Osteoblast (primary cell): ENCODE measurements around the gene IL20RA. TPM values are rescaled to one million over a fixed set of nuclear protein-coding genes. Genes with fewer than 3 reads are reported as not detected.

ENCODE experiments used
- DNase-seq: peaks from one replicate; pipeline ENCODE4 v3.0.0; 2011; ENCODE audit warnings: low spot score, mixed read lengths; ENCODE audit not compliant: insufficient read length; ENCODE audit errors: missing footprints
- H2AFZ ChIP-seq: 2 replicates; pipeline ENCODE4 v1.6.0; 2011; ENCODE audit warnings: mild to moderate bottlenecking, low read length
- H3K27ac ChIP-seq: 2 replicates; pipeline ENCODE4 v1.5.1; 2011; ENCODE audit warnings: mild to moderate bottlenecking, low read depth, low read length, moderate library complexity
- H3K27me3 ChIP-seq: 2 replicates; pipeline ENCODE4 v1.6.0; 2012; ENCODE audit warnings: mild to moderate bottlenecking, control low read depth, inconsistent platforms, low read length, moderate library complexity; ENCODE audit not compliant: insufficient read depth
- H3K36me3 ChIP-seq: 2 replicates; pipeline ENCODE4 v1.5.1; 2011; ENCODE audit warnings: mild to moderate bottlenecking, low read length, control low read depth, moderate library complexity; ENCODE audit not compliant: insufficient read depth
- H3K4me1 ChIP-seq: 2 replicates; pipeline ENCODE4 v1.5.1; 2011; ENCODE audit warnings: mild to moderate bottlenecking, low read length, control low read depth, moderate library complexity; ENCODE audit not compliant: insufficient read depth
- H3K4me2 ChIP-seq: 2 replicates; pipeline ENCODE4 v1.6.0; 2011; ENCODE audit warnings: mild to moderate bottlenecking, low read length; ENCODE audit not compliant: insufficient read depth
- H3K4me3 ChIP-seq: fragments of 200-600 bp; sonication (generic); 3 replicates; pipeline ENCODE4 v1.5.1; 2012; ENCODE audit warnings: mild to moderate bottlenecking, low read length, inconsistent platforms; ENCODE audit not compliant: insufficient read depth
- H3K79me2 ChIP-seq: 2 replicates; pipeline ENCODE4 v1.6.0; 2012; ENCODE audit warnings: mild to moderate bottlenecking, low read length, control low read depth, inconsistent platforms; ENCODE audit not compliant: insufficient read depth
- H3K9me3 ChIP-seq: 2 replicates; pipeline ENCODE4 v1.5.1; 2011; ENCODE audit warnings: low read depth, low read length, control low read depth
- H4K20me1 ChIP-seq: 2 replicates; pipeline ENCODE4 v1.6.0; 2012; ENCODE audit warnings: mild to moderate bottlenecking, low read length, control low read depth; ENCODE audit not compliant: insufficient read depth
- CTCF ChIP-seq: IDR thresholded peaks from 2 replicates; pipeline ENCODE4 v1.5.1; 2011; ENCODE audit warnings: mild to moderate bottlenecking, low read depth, low read length, moderate library complexity; ENCODE audit errors: extremely low read depth
- total RNA-seq: library from RNA; depleted of rRNA; stranded (reverse); fragments of >200 nt; gene quantifications from 2 replicates; pipeline ENCODE4 v1.2.3, GENCODE V29; 2012

Gene IL20RA
- total RNA-seq, 1 donor, result 0.36 TPM

- Histone ChIP-seq H3K27me3 (peaks cover 5% of the 10 kb centered on the region), H3K4me3 (no peak overlapping the region), H3K79me2 (no peaks in the 10 kb centered on the region), H3K4me2 (no peak overlapping the region), H4K20me1 (no peaks in the 10 kb centered on the region), H2AFZ (no peak overlapping the region), H3K4me1 (no peaks in the 10 kb centered on the region), H3K9me3 (no peaks in the 10 kb centered on the region), H3K27ac (no peak overlapping the region), H3K36me3 (no peaks in the 10 kb centered on the region)
- no peak for DNase-seq
- TF ChIP-seq CTCF, result no peak
Observed at GRCh38 chr6:136969433-136969832, 75.3 kb downstream of the IL20RA start.

DNA sequence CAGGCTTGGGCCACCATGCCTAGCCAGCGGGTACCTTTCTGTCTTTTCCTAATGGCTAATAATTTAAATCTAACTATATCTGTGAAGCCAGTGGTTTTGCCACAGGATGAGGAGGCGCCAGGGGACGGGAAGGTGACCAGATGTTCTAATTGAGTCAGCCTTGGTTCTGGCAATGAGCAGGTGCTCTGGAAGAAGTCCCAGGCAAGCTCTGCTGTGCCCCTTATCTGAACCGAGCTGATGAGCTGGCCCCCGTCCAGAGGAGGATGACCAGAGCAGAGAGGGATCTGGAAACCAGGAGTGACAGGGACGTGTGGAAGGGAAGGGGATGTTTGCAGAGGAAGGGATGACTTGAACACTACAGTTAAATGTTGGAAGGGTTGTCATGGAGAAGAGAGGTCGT is 75.9 kb downstream of the IL20RA start:
- no peaks in the 10 kb centered on the region for H3K4me1 ChIP-seq
- H4K20me1 ChIP-seq, result no peaks in the 10 kb centered on the region
- no peaks in the 10 kb centered on the region for H3K9me3 ChIP-seq
- no peak for DNase-seq
- no peak overlapping the region for H3K4me2 ChIP-seq
- H3K27me3 ChIP-seq, result peaks cover 5% of the 10 kb centered on the region
- no peak overlapping the region for H2AFZ ChIP-seq
- no peaks in the 10 kb centered on the region for H3K36me3 ChIP-seq
- no peak for TF ChIP-seq CTCF
- H3K4me3 ChIP-seq, result no peak overlapping the region
- no peak overlapping the region for H3K27ac ChIP-seq
- no peaks in the 10 kb centered on the region for H3K79me2 ChIP-seq

- Histone ChIP-seq H3K4me3 (no peak overlapping the region), H3K27ac (no peak overlapping the region), H4K20me1 (no peaks in the 10 kb centered on the region), H2AFZ (no peak overlapping the region), H3K4me2 (peak overlapping the region; percentile 6), H3K36me3 (no peaks in the 10 kb centered on the region), H3K9me3 (no peaks in the 10 kb centered on the region), H3K4me1 (no peaks in the 10 kb centered on the region), H3K79me2 (no peaks in the 10 kb centered on the region), H3K27me3 (peaks cover 5% of the 10 kb centered on the region)
- peak; percentile 79 for TF ChIP-seq CTCF
- DNase-seq, result peak; percentile 85
Observed at GRCh38 chr6:136967876-136968752, 76.7 kb downstream of the IL20RA start.

DNA sequence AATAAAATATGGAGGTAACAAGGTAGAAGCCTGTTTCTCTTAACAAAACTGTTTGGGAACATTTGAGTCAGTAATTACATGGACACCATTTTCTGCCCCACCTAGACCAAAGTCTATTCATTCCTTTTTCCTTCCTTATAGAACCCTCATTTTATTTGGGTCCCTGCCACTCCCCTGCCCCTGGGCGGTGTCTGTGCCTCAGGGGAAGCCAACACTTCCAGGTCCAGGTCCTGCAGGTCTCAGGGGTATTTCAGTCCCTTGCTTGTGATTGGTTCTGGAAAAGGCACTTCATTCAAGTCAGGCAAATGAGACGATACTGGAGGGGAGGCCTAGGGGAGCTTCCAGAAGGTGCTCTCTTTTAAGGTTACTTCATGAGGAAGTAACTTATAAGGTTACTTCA is 80.4 kb downstream of the IL20RA start:
- peaks cover 5% of the 10 kb centered on the region for H3K27me3 ChIP-seq
- H3K36me3 ChIP-seq, result no peaks in the 10 kb centered on the region
- H3K4me3 ChIP-seq, result no peak overlapping the region
- no peaks in the 10 kb centered on the region for H3K9me3 ChIP-seq
- no peak overlapping the region for H3K27ac ChIP-seq
- H3K4me2 ChIP-seq, result no peak overlapping the region
- H3K4me1 ChIP-seq, result no peaks in the 10 kb centered on the region
- no peaks in the 10 kb centered on the region for H3K79me2 ChIP-seq
- no peak for DNase-seq
- no peak overlapping the region for H2AFZ ChIP-seq
- no peaks in the 10 kb centered on the region for H4K20me1 ChIP-seq
- no peak for TF ChIP-seq CTCF
